Right lobe of liver (tissue), 6 donors: ENCODE measurements around the gene TNFSF8. TPM values are rescaled to one million over a fixed set of nuclear protein-coding genes. Genes with fewer than 3 reads are reported as not detected.

ENCODE experiments used
- ATAC-seq, 4 donors: fragments of 200-7000 bp; cut with Tn5 transposase; one replicate each; pipeline ENCODE4 v1.9.1; 2020; ENCODE audit warnings: mild to moderate bottlenecking in 4 of 4, moderate library complexity in 4 of 4
- DNase-seq, 3 donors: peaks; one replicate each; pipeline ENCODE4 v3.0.0-alpha.2; 2020
- H3K27ac ChIP-seq, 3 donors: fragments of 200-600 bp; one replicate each; pipeline ENCODE4 v1.8.0; 2022
- H3K27me3 ChIP-seq, 2 donors: fragments of 200-600 bp; one replicate each; pipeline ENCODE4 v1.8.0; 2022
- H3K36me3 ChIP-seq, 4 donors: fragments of 200-600 bp; sonication (generic) in 1 of 4; one replicate each; pipeline versions ENCODE4 v1.5.1 to v1.8.0; 2017 to 2022; ENCODE audit warnings: control low read depth in 1 of 4
- H3K4me1 ChIP-seq, 4 donors: fragments of 200-600 bp; sonication (generic) in 1 of 4; one replicate each; pipeline versions ENCODE4 v1.5.1 to v1.8.0; 2017 to 2022; ENCODE audit warnings: control low read depth in 1 of 4
- H3K4me3 ChIP-seq, 3 donors: fragments of 200-600 bp; one replicate each; pipeline ENCODE4 v1.8.0; 2022
- H3K9me3 ChIP-seq, 4 donors: fragments of 200-600 bp; sonication (generic) in 1 of 4; one replicate each; pipeline versions ENCODE4 v1.5.1 to v1.8.0; 2017 to 2022; ENCODE audit warnings: control low read depth in 1 of 4
- POLR2A ChIP-seq: fragments of 450-650 bp; IDR thresholded peaks from one replicate; pipeline ENCODE4 v1.6.1; 2017; ENCODE audit warnings: antibody characterized with exemption, mild to moderate bottlenecking
- WGBS: methylation state at CpG from one replicate; pipeline ENCODE4 v1.1.6; 2018; ENCODE audit warnings: low coverage, low lambda C conversion rate; ENCODE audit not compliant: insufficient coverage; ENCODE audit errors: missing lambda C conversion rate; 5-methylcytosine and 5-hydroxymethylcytosine counted together
- intact Hi-C, 2 donors: fragments of 100-400 bp; cut with DNase I; formaldehyde crosslinking; loops; one replicate each; pipeline versions ENCODE4 v1.11.2 to v1.14.1; 2022
- total RNA-seq, 6 experiments: library from RNA; depleted of rRNA in 2 of 6; stranded (reverse); fragments of >200 nt in 2 of 6; fragmentation: NEBNext Ultra II Directional in 3 of 6; extraction: Animal tissue kit (Norgen Biotek cat#: 25700) in 3 of 6; gene quantifications; one replicate each; pipeline versions ENCODE4 v1.1.0 to v1.2.4, GENCODE V29; 2016 to 2023
- TF ChIP-seq, protein P1 (sequence below), 4 donors: fragments of 200-600 bp in 3 of 4; fragments of 450-650 bp in 1 of 4; IDR thresholded peaks; one replicate each; pipeline versions ENCODE4 v1.5.1 to v1.8.0; 2016 to 2022; ENCODE audit warnings: antibody characterized with exemption in 4 of 4, mild to moderate bottlenecking in 2 of 4
- donor health status: DM: no; HTN: yes; CAD: no.
- donor health status: DM: no; HTN: no; CAD: no.
- donor health status: DM: no; HTN: no; CAD: no.
- donor health status: DM: no; HTN: yes; CAD: no.
- donor health status: DM: no; HTN: yes; CAD: no.

TNFSF8 gene
- total RNA-seq, 6 experiments from 2014 or later = 0.19 to 2.0 (median 0.38) TPM

DNA sequence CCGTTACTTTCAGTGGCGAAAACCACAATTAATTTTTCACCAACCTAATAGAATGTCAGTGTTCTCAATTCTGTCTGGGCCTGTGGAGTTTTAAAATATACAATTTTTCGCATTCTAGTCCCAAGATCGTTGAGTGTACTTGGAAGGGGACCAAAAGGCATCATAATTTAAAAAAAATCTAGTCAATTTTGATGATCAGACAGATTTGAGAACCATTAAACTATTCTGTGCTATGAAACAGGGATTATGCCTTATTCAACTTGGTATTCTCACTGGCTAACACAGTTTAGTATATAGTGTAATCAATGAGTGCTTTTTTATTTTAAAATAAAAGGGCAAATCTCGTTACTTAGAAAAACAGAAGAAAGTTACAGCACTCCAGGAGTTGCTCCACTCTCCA lies 63.1 kb downstream of the TNFSF8 start:
- Histone ChIP-seq H3K4me1 (no peaks in the 10 kb centered on the region), H3K36me3 (no peaks in the 10 kb centered on the region), H3K27me3 (no peaks in the 10 kb centered on the region), H3K4me3 (no peak overlapping the region), H3K9me3 (no peaks in the 10 kb centered on the region), H3K27ac (no peak overlapping the region)
- WGBS = 83% methylated on average over 5 of the region's 5 CpGs
- intact Hi-C loops = no loop called here
- no peak for ATAC-seq
- no peak for DNase-seq
- no peak for TF ChIP-seq POLR2A
- TF ChIP-seq, protein P1, sequence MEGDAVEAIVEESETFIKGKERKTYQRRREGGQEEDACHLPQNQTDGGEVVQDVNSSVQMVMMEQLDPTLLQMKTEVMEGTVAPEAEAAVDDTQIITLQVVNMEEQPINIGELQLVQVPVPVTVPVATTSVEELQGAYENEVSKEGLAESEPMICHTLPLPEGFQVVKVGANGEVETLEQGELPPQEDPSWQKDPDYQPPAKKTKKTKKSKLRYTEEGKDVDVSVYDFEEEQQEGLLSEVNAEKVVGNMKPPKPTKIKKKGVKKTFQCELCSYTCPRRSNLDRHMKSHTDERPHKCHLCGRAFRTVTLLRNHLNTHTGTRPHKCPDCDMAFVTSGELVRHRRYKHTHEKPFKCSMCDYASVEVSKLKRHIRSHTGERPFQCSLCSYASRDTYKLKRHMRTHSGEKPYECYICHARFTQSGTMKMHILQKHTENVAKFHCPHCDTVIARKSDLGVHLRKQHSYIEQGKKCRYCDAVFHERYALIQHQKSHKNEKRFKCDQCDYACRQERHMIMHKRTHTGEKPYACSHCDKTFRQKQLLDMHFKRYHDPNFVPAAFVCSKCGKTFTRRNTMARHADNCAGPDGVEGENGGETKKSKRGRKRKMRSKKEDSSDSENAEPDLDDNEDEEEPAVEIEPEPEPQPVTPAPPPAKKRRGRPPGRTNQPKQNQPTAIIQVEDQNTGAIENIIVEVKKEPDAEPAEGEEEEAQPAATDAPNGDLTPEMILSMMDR (IDR thresholded peaks at IDR 0.05) = no peak

GRCh38 chr9:114864471-114864870 lies 65.9 kb downstream of the TNFSF8 start:
- no peak overlapping the region for H3K4me3 ChIP-seq
- H3K27ac ChIP-seq = no peak overlapping the region
- no peaks in the 10 kb centered on the region for H3K27me3 ChIP-seq
- WGBS = 80% methylated on average over 1 of the region's 1 CpG
- H3K9me3 ChIP-seq = no peaks in the 10 kb centered on the region
- DNase-seq = no peak
- no peaks in the 10 kb centered on the region for H3K4me1 ChIP-seq
- intact Hi-C loops = no loop called here
- H3K36me3 ChIP-seq = no peaks in the 10 kb centered on the region
- TF ChIP-seq POLR2A = no peak
- TF ChIP-seq, protein P1 (IDR thresholded peaks at IDR 0.05) = no peak
- no peak for ATAC-seq

DNA sequence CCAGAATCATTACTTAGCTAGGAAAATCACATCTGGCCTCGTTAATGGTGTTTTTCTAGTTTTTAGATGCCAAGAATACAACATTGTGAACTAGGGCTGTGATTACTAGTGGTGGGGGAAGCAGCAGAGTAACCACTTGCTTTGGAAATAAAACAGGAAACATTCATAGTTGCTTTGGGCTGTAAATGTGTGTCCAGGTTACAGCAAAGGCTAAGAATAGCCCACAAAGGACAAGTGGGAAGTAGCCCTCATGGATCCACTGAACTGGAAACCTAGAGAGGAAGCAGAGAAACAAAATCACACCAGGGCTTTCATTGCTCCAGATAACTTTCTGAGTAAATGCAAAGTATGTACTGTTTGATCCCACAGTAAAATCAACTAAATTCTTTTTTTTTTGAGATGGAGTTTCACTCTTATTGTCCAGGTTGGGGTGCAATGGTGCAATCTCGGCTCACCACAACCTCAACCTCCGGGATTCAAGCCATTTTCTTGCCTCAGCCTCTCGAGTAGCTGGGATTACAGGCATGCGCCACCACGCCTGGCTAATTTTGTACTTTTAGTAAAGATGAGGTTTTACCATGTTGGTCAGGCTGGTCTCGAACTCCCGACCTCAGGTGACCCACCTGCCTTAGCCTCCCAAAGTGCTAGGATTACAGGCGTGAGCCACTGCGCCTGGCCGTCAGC lies 68.3 kb downstream of the TNFSF8 start:
- 80% methylated on average over 11 of the region's 11 CpGs for WGBS
- DNase-seq = no peak
- no peak for ATAC-seq
- no peaks in the 10 kb centered on the region for H3K4me1 ChIP-seq
- no peaks in the 10 kb centered on the region for H3K36me3 ChIP-seq
- intact Hi-C loops = no loop called here
- no peaks in the 10 kb centered on the region for H3K27me3 ChIP-seq
- TF ChIP-seq POLR2A = no peak
- TF ChIP-seq, protein P1 (IDR thresholded peaks at IDR 0.05) = no peak
- H3K4me3 ChIP-seq = no peak overlapping the region
- no peak overlapping the region for H3K27ac ChIP-seq
- no peaks in the 10 kb centered on the region for H3K9me3 ChIP-seq

GRCh38 chr9:114861273-114861672 lies 69.1 kb downstream of the TNFSF8 start:
- H3K9me3 ChIP-seq = no peaks in the 10 kb centered on the region
- H3K4me1 ChIP-seq = no peaks in the 10 kb centered on the region
- no peaks in the 10 kb centered on the region for H3K36me3 ChIP-seq
- intact Hi-C loops = no loop called here
- WGBS = 87% methylated on average over 5 of the region's 5 CpGs
- H3K27ac ChIP-seq = no peak overlapping the region
- TF ChIP-seq POLR2A = no peak
- TF ChIP-seq, protein P1 (IDR thresholded peaks at IDR 0.05) = no peak
- no peak overlapping the region for H3K4me3 ChIP-seq
- ATAC-seq (no peak), DNase-seq (no peak)
- no peaks in the 10 kb centered on the region for H3K27me3 ChIP-seq
